ENCODE results near the gene RABL6.
A peak's percentile ranks its signal among the peaks of the same experiment; 100 is the strongest.
"Not testable (repeated sequence)": the region's sequence is repeated elsewhere in the genome, so short reads cannot be mapped to it uniquely, and the experiment has no call there.

Gene RABL6

GRCh38 chr9:136777359-136777758 is 30.4 kb upstream of the RABL6 start:
- DNase-seq, result no peak

GRCh38 chr9:136779808-136780207 is 27.9 kb upstream of the RABL6 start:
- no peak for DNase-seq

- no peak for DNase-seq
These were observed 25.3 kb upstream of the RABL6 start for GRCh38 chr9:136782452-136782851.

GRCh38 chr9:136784249-136784996 is 23.3 kb upstream of the RABL6 start:
- DNase-seq, result no peak

GRCh38 chr9:136784997-136785361 is 22.8 kb upstream of the RABL6 start:
- DNase-seq, result no peak

GRCh38 chr9:136785565-136786355 is 22.0 kb upstream of the RABL6 start:
- not testable (repeated sequence) for DNase-seq

- no peak for DNase-seq
These were observed 21.3 kb upstream of the RABL6 start for GRCh38 chr9:136786451-136786850.

- not testable (repeated sequence) for DNase-seq
These were observed 20.8 kb upstream of the RABL6 start for GRCh38 chr9:136786983-136787382.

GRCh38 chr9:136787690-136788400 is 19.9 kb upstream of the RABL6 start:
- DNase-seq, result peak; percentile 80

- not testable (repeated sequence) for DNase-seq
These were observed 18.9 kb upstream of the RABL6 start for GRCh38 chr9:136788644-136789522.

GRCh38 chr9:136789523-136789937 is 18.2 kb upstream of the RABL6 start:
- DNase-seq, result no peak

GRCh38 chr9:136790640-136791515 is 16.9 kb upstream of the RABL6 start, which contains the start of gene TMEM141:
TMEM141 (plus strand) TSS chr9:136791344; CDS start chr9:136791371, 27 bp downstream.
- DNase-seq, result peak; percentile 100

GRCh38 chr9:136791516-136792276 is 16.1 kb upstream of the RABL6 start:
- peak; percentile 73 for DNase-seq

- no peak for DNase-seq
These were observed 15.2 kb upstream of the RABL6 start for GRCh38 chr9:136792321-136793085.

GRCh38 chr9:136793086-136793946 is 14.4 kb upstream of the RABL6 start:
- DNase-seq, result no peak

GRCh38 chr9:136794281-136794999 is 13.3 kb upstream of the RABL6 start:
- DNase-seq, result no peak

- DNase-seq, result no peak
These were observed 12.8 kb upstream of the RABL6 start for GRCh38 chr9:136795000-136795348.

GRCh38 chr9:136796238-136796774 is 11.4 kb upstream of the RABL6 start, which contains the start of gene CCDC183:
CCDC183 (plus strand) TSS chr9:136796338; CDS start chr9:136796398, 60 bp downstream.
- DNase-seq, result no peak
